Esophagus muscularis mucosa (tissue), 4 donors: ENCODE data around the gene OSBPL1A. TPM values are rescaled to one million over a fixed set of nuclear protein-coding genes. Genes with fewer than 3 reads are reported as not detected.

Experiments
- DNase-seq: peaks from one replicate; pipeline ENCODE4 v3.0.0-alpha.2; 2017; ENCODE audit errors: extremely low spot score
- H3K27ac ChIP-seq, 4 donors: fragments of 200-600 bp; sonication (generic); replicated peaks in 1 of 4; 1 replicate in 3 of 4; 2 replicates in 1 of 4; pipeline ENCODE4 v1.5.1; 2016 to 2019; ENCODE audit warnings: mild to moderate bottlenecking in 1 of 4
- H3K27me3 ChIP-seq, 4 donors: fragments of 200-600 bp; sonication (generic); one replicate each; pipeline versions ENCODE4 v1.5.1 to v1.6.0; 2016 to 2019
- H3K36me3 ChIP-seq, 4 donors: fragments of 200-600 bp; sonication (generic); one replicate each; pipeline ENCODE4 v1.5.1; 2016 to 2019
- H3K4me1 ChIP-seq, 4 donors: fragments of 200-600 bp; sonication (generic); one replicate each; pipeline ENCODE4 v1.5.1; 2016 to 2019
- H3K4me3 ChIP-seq, 4 donors: fragments of 200-600 bp; sonication (generic); 1 replicate in 2 of 4; 2 replicates in 2 of 4; pipeline ENCODE4 v1.5.1; 2016 to 2019; ENCODE audit warnings: mild to moderate bottlenecking in 4 of 4, moderate library complexity in 1 of 4
- H3K9me3 ChIP-seq, 4 donors: fragments of 200-600 bp; sonication (generic); 1 replicate in 3 of 4; 2 replicates in 1 of 4; pipeline ENCODE4 v1.5.1; 2016 to 2019
- CTCF ChIP-seq, 3 experiments: fragments of 200-600 bp in 2 of 3; fragments of 450-650 bp in 1 of 3; sonication (generic) in 2 of 3; IDR thresholded peaks; one replicate each; pipeline ENCODE4 v1.5.1; 2017 to 2019; ENCODE audit warnings: antibody characterized with exemption in 3 of 3, mild to moderate bottlenecking in 2 of 3, moderate library complexity in 1 of 3
- EP300 ChIP-seq: sonication (generic); formaldehyde crosslinking; IDR thresholded peaks from one replicate; pipeline ENCODE4 v1.6.1; 2017; ENCODE audit warnings: antibody characterized with exemption
- POLR2A ChIP-seq: fragments of 450-650 bp; IDR thresholded peaks from one replicate; pipeline ENCODE4 v1.6.1; 2017; ENCODE audit warnings: antibody characterized with exemption, moderate library complexity, mild to moderate bottlenecking, low read depth
- POLR2AphosphoS5 ChIP-seq, 2 donors: sonication (generic); formaldehyde crosslinking; IDR thresholded peaks; one replicate each; pipeline ENCODE4 v1.6.1; 2017; ENCODE audit warnings: antibody characterized with exemption in 2 of 2
- WGBS: methylation state at CpG from one replicate; pipeline ENCODE4 v1.1.5; 2018; 5-methylcytosine and 5-hydroxymethylcytosine counted together
- intact Hi-C: fragments of 100-400 bp; cut with DNase I; formaldehyde crosslinking; loops from one replicate; pipeline ENCODE4 v1.15.1; 2023
- total RNA-seq, 4 donors: library from RNA; depleted of rRNA; stranded (reverse); fragments of >200 nt; gene quantifications; one replicate each; pipeline versions ENCODE4 v1.1.0 to v1.2.1, GENCODE V29; 2016

Gene OSBPL1A
- total RNA-seq, 4 donors from 2014 or later: 78.2 to 126 (median 101) TPM

GRCh38 chr18:24397131-24397693, 412 bp downstream of the OSBPL1A start:
- DNase-seq: peak; percentile 93
- 0% methylated on average over 15 of the region's 50 CpGs for WGBS
- intact Hi-C loops: no loop called here
- no peaks in the 10 kb centered on the region for H3K27me3 ChIP-seq
- no peak for TF ChIP-seq CTCF (IDR thresholded peaks at IDR 0.05)
- TF ChIP-seq POLR2AphosphoS5 (IDR thresholded peaks at IDR 0.05): peak in 1 of 2 donors; percentile 83
- TF ChIP-seq EP300: no peak
- no peak for TF ChIP-seq POLR2A
- H3K4me1 ChIP-seq: peaks cover 6 to 16% (median 14%) of the 10 kb centered on the region in 4 donors
- H3K9me3 ChIP-seq: no peaks in the 10 kb centered on the region
- peak overlapping the region; percentile 74 to 88 (median 76) for H3K4me3 ChIP-seq
- no peaks in the 10 kb centered on the region for H3K36me3 ChIP-seq
- H3K27ac ChIP-seq: peak overlapping the region; percentile 78 to 90 (median 86)

GRCh38 chr18:24396082-24396633, 1.5 kb downstream of the OSBPL1A start:
- H3K9me3 ChIP-seq: no peaks in the 10 kb centered on the region
- 82% methylated on average over 8 of the region's 8 CpGs for WGBS
- H3K4me3 ChIP-seq: no peak overlapping the region
- no peak for DNase-seq
- no peak overlapping the region for H3K27ac ChIP-seq
- H3K4me1 ChIP-seq: peaks cover 6 to 16% (median 14%) of the 10 kb centered on the region in 4 donors
- no peak for TF ChIP-seq CTCF (IDR thresholded peaks at IDR 0.05)
- no peak for TF ChIP-seq EP300
- no peak for TF ChIP-seq POLR2AphosphoS5 (IDR thresholded peaks at IDR 0.05)
- no peak for TF ChIP-seq POLR2A
- no peaks in the 10 kb centered on the region for H3K36me3 ChIP-seq
- H3K27me3 ChIP-seq: no peaks in the 10 kb centered on the region
- intact Hi-C loops: no loop called here

- intact Hi-C loops: no loop called here
Observed at GRCh38 chr18:24395049-24395795, 2.4 kb downstream of the OSBPL1A start.

GRCh38 chr18:24388957-24389356, 8.7 kb downstream of the OSBPL1A start:
- Histone ChIP-seq H3K4me1 (no peaks in the 10 kb centered on the region), H3K4me3 (no peak overlapping the region), H3K36me3 (no peaks in the 10 kb centered on the region), H3K27ac (no peak overlapping the region), H3K9me3 (no peaks in the 10 kb centered on the region), H3K27me3 (no peaks in the 10 kb centered on the region)
- TF ChIP-seq POLR2A: no peak
- no peak for TF ChIP-seq CTCF (IDR thresholded peaks at IDR 0.05)
- no peak for TF ChIP-seq POLR2AphosphoS5 (IDR thresholded peaks at IDR 0.05)
- TF ChIP-seq EP300: no peak
- no peak for DNase-seq
- intact Hi-C loops: no loop called here
- WGBS: 73% methylated on average over 3 of the region's 3 CpGs

More at GRCh38 chr18:24395049-24395795, 2.4 kb downstream of the OSBPL1A start:
- Histone ChIP-seq H3K4me3 (no peak overlapping the region), H3K27me3 (no peaks in the 10 kb centered on the region), H3K4me1 (peaks cover 6 to 16% (median 14%) of the 10 kb centered on the region in 4 donors), H3K36me3 (no peaks in the 10 kb centered on the region), H3K9me3 (no peaks in the 10 kb centered on the region), H3K27ac (no peak overlapping the region)
- TF ChIP-seq POLR2A (no peak), EP300 (no peak), CTCF (IDR thresholded peaks at IDR 0.05) (no peak), POLR2AphosphoS5 (IDR thresholded peaks at IDR 0.05) (no peak)
- DNase-seq: no peak
- WGBS: 75% methylated on average over 11 of the region's 11 CpGs
